Adipocyte (in vitro differentiated cells): ENCODE data around the gene QRFP.

Experiments used
- DNase-seq: peaks from one replicate; pipeline ENCODE4 v3.0.0-alpha.2; 2015; ENCODE audit warnings: low read depth
- H3K27me3 ChIP-seq: replicated peaks from 2 replicates; pipeline ENCODE4 v1.7.0; 2013; ENCODE audit warnings: mild to moderate bottlenecking, low read length, moderate library complexity; ENCODE audit not compliant: control insufficient read depth, insufficient read depth
- H3K36me3 ChIP-seq: 2 replicates; pipeline ENCODE4 v1.7.0; 2013; ENCODE audit warnings: low read length, mild to moderate bottlenecking, moderate library complexity; ENCODE audit not compliant: control insufficient read depth, insufficient read depth, severe bottlenecking
- H3K4me1 ChIP-seq: 2 replicates; pipeline ENCODE4 v1.7.0; 2013; ENCODE audit warnings: mild to moderate bottlenecking, low read length, moderate library complexity; ENCODE audit not compliant: control insufficient read depth, insufficient read depth
- H3K4me3 ChIP-seq: 2 replicates; pipeline ENCODE4 v1.7.0; 2013; ENCODE audit warnings: mild to moderate bottlenecking, low read length, moderate library complexity
- H3K9ac ChIP-seq: 2 replicates; pipeline ENCODE4 v1.7.0; 2013; ENCODE audit warnings: mild to moderate bottlenecking, low read length, moderate library complexity
- H3K9me3 ChIP-seq: 2 replicates; pipeline ENCODE4 v1.7.0; 2013; ENCODE audit warnings: mild to moderate bottlenecking, low read length, moderate library complexity; ENCODE audit not compliant: control insufficient read depth

The QRFP gene

GRCh38 chr9:130923611-130924447, 27.2 kb upstream of the QRFP start:
- Histone ChIP-seq H3K9me3 (no peaks in the 10 kb centered on the region), H3K4me1 (no peaks in the 10 kb centered on the region), H3K4me3 (no peak overlapping the region), H3K36me3 (no peaks in the 10 kb centered on the region), H3K27me3 (peaks cover 30% of the 10 kb centered on the region), H3K9ac (no peak overlapping the region)
- no peak for DNase-seq

- no peak for DNase-seq
- peaks cover 35% of the 10 kb centered on the region for H3K27me3 ChIP-seq
- no peak overlapping the region for H3K4me3 ChIP-seq
- H3K4me1 ChIP-seq, result no peaks in the 10 kb centered on the region
- no peaks in the 10 kb centered on the region for H3K36me3 ChIP-seq
- H3K9ac ChIP-seq, result no peak overlapping the region
- H3K9me3 ChIP-seq, result no peaks in the 10 kb centered on the region
Measured at GRCh38 chr9:130922893-130923610, 26.4 kb upstream of the QRFP start.

GRCh38 chr9:130921989-130922892, 25.6 kb upstream of the QRFP start:
- Histone ChIP-seq H3K9ac (no peak overlapping the region), H3K9me3 (no peaks in the 10 kb centered on the region), H3K27me3 (peaks cover 39% of the 10 kb centered on the region), H3K4me1 (no peaks in the 10 kb centered on the region), H3K4me3 (no peak overlapping the region), H3K36me3 (no peaks in the 10 kb centered on the region)
- DNase-seq, result no peak

- peaks cover 41% of the 10 kb centered on the region for H3K27me3 ChIP-seq
- no peaks in the 10 kb centered on the region for H3K4me1 ChIP-seq
- H3K36me3 ChIP-seq, result no peaks in the 10 kb centered on the region
- no peaks in the 10 kb centered on the region for H3K9me3 ChIP-seq
- no peak for DNase-seq
- H3K9ac ChIP-seq, result no peak overlapping the region
- no peak overlapping the region for H3K4me3 ChIP-seq
Measured at GRCh38 chr9:130921300-130921988, 24.8 kb upstream of the QRFP start.

- DNase-seq, result no peak
- Histone ChIP-seq H3K9me3 (no peaks in the 10 kb centered on the region), H3K4me3 (no peak overlapping the region), H3K27me3 (peaks cover 38% of the 10 kb centered on the region), H3K4me1 (no peaks in the 10 kb centered on the region), H3K9ac (no peak overlapping the region), H3K36me3 (no peaks in the 10 kb centered on the region)
Measured at GRCh38 chr9:130920762-130921299, 24.2 kb upstream of the QRFP start.

- no peaks in the 10 kb centered on the region for H3K4me1 ChIP-seq
- no peak for DNase-seq
- H3K4me3 ChIP-seq, result no peak overlapping the region
- no peak overlapping the region for H3K9ac ChIP-seq
- H3K36me3 ChIP-seq, result no peaks in the 10 kb centered on the region
- peaks cover 32% of the 10 kb centered on the region for H3K27me3 ChIP-seq
- no peaks in the 10 kb centered on the region for H3K9me3 ChIP-seq
Measured at GRCh38 chr9:130920233-130920632, 23.6 kb upstream of the QRFP start.

- no peaks in the 10 kb centered on the region for H3K4me1 ChIP-seq
- DNase-seq, result no peak
- H3K4me3 ChIP-seq, result no peak overlapping the region
- H3K9ac ChIP-seq, result no peak overlapping the region
- peaks cover 36% of the 10 kb centered on the region for H3K27me3 ChIP-seq
- H3K9me3 ChIP-seq, result no peaks in the 10 kb centered on the region
- no peaks in the 10 kb centered on the region for H3K36me3 ChIP-seq
Measured at GRCh38 chr9:130919559-130920145, 23.0 kb upstream of the QRFP start.

- H3K4me3 ChIP-seq, result no peak overlapping the region
- no peaks in the 10 kb centered on the region for H3K36me3 ChIP-seq
- H3K27me3 ChIP-seq, result peaks cover 41% of the 10 kb centered on the region
- no peak overlapping the region for H3K9ac ChIP-seq
- no peaks in the 10 kb centered on the region for H3K9me3 ChIP-seq
- no peak for DNase-seq
- H3K4me1 ChIP-seq, result no peaks in the 10 kb centered on the region
Measured at GRCh38 chr9:130918826-130919558, 22.4 kb upstream of the QRFP start.

GRCh38 chr9:130918101-130918825, 21.7 kb upstream of the QRFP start:
- Histone ChIP-seq H3K9me3 (no peaks in the 10 kb centered on the region), H3K27me3 (peaks cover 41% of the 10 kb centered on the region), H3K36me3 (no peaks in the 10 kb centered on the region), H3K9ac (no peak overlapping the region), H3K4me3 (no peak overlapping the region), H3K4me1 (peaks cover 5% of the 10 kb centered on the region)
- DNase-seq, result no peak
